Neural cell (in vitro differentiated cells): ENCODE measurements around the gene SH3RF3. TPM values are rescaled to one million over a fixed set of nuclear protein-coding genes. Genes with fewer than 3 reads are reported as not detected.
"Not testable (repeated sequence)": the region's sequence is repeated elsewhere in the genome, so short reads cannot be mapped to it uniquely, and the experiment has no call there.

Experiments used
- H2AFZ ChIP-seq: fragments of 200-600, 300-800 bp; sonication (generic), shearing (Covaris generic); 2 replicates; pipeline ENCODE4 v1.6.0; 2014; ENCODE audit warnings: low read depth, mild to moderate bottlenecking, antibody characterized with exemption, low read length, moderate library complexity
- H3F3A ChIP-seq: fragments of 200-600 bp; shearing (Covaris generic); 2 replicates; pipeline ENCODE4 v1.6.1; 2016; ENCODE audit warnings: mild to moderate bottlenecking, moderate library complexity, mixed read lengths, antibody characterized with exemption, low read length; ENCODE audit not compliant: insufficient read depth, poor library complexity, severe bottlenecking
- H3K27ac ChIP-seq: fragments of 200-600, 300-800 bp; sonication (generic), shearing (Covaris generic); 2 replicates; pipeline ENCODE4 v1.5.1; 2014; ENCODE audit warnings: mild to moderate bottlenecking, low read length, moderate library complexity
- H3K27me3 ChIP-seq: fragments of 300-800, 200-600 bp; sonication (generic), shearing (Covaris generic); 2 replicates; pipeline ENCODE4 v1.6.0; 2014; ENCODE audit warnings: mild to moderate bottlenecking, low read depth, low read length, moderate library complexity; ENCODE audit not compliant: insufficient read depth
- H3K36me3 ChIP-seq: fragments of 300-800, 200-600 bp; sonication (generic), shearing (Covaris generic); 2 replicates; pipeline ENCODE4 v1.5.1; 2014; ENCODE audit warnings: mild to moderate bottlenecking, antibody characterized with exemption, low read length, moderate library complexity; ENCODE audit not compliant: insufficient read depth
- H3K4me2 ChIP-seq: fragments of 300-800, 200-600 bp; sonication (generic), shearing (Covaris generic); 2 replicates; pipeline ENCODE4 v1.6.0; 2014; ENCODE audit warnings: mild to moderate bottlenecking, low read length
- H3K4me3 ChIP-seq: fragments of 300-800, 200-600 bp; sonication (generic), shearing (Covaris generic); 2 replicates; pipeline ENCODE4 v1.5.1; 2014; ENCODE audit warnings: mild to moderate bottlenecking, low read length, moderate library complexity
- H3K79me2 ChIP-seq: fragments of 200-600 bp; shearing (Covaris generic); replicated peaks from 2 replicates; pipeline ENCODE4 v1.6.0; 2014; ENCODE audit warnings: mild to moderate bottlenecking, low read length, moderate library complexity; ENCODE audit not compliant: insufficient read depth
- H3K9ac ChIP-seq: fragments of 300-800, 200-600 bp; sonication (generic), shearing (Covaris generic); 2 replicates; pipeline ENCODE4 v1.6.1; 2016; ENCODE audit warnings: mild to moderate bottlenecking, low read length, mixed read lengths
- H3K9me2 ChIP-seq: fragments of 200-600 bp; shearing (Covaris generic); 2 replicates; pipeline ENCODE4 v1.6.1; 2016; ENCODE audit warnings: mild to moderate bottlenecking, low read length, mixed read lengths; ENCODE audit not compliant: insufficient read depth
- H3K9me3 ChIP-seq: fragments of 200-600, 300-800 bp; sonication (generic), shearing (Covaris generic); 2 replicates; pipeline ENCODE4 v1.6.1; 2016; ENCODE audit warnings: mild to moderate bottlenecking, mixed run types, low read length, moderate library complexity, mixed read lengths
- H4K20me1 ChIP-seq: fragments of 200-600 bp; shearing (Covaris generic); 2 replicates; pipeline ENCODE4 v1.6.1; 2016; ENCODE audit warnings: mild to moderate bottlenecking, mixed run types; ENCODE audit not compliant: insufficient read depth
- EP300 ChIP-seq: fragments of 450-650 bp; conservative IDR thresholded peaks from 2 replicates; pipeline ENCODE4 v1.6.1; 2014; ENCODE audit warnings: antibody characterized with exemption, mild to moderate bottlenecking, moderate library complexity; ENCODE audit not compliant: poor library complexity, severe bottlenecking
- EZH2 ChIP-seq: fragments of 200-600, 300-800 bp; shearing (Covaris generic), sonication (generic); IDR thresholded peaks from 2 replicates; pipeline ENCODE4 v1.6.1; 2014; ENCODE audit warnings: antibody characterized with exemption, low read length, borderline replicate concordance, mild to moderate bottlenecking; ENCODE audit not compliant: insufficient read depth, poor library complexity, severe bottlenecking
- MXI1 ChIP-seq: fragments of 450-650 bp; conservative IDR thresholded peaks from 2 replicates; pipeline ENCODE4 v1.6.1; 2014; ENCODE audit warnings: antibody characterized with exemption, mild to moderate bottlenecking; ENCODE audit not compliant: poor library complexity, severe bottlenecking
- POLR2AphosphoS5 ChIP-seq: IDR thresholded peaks from 2 replicates; pipeline ENCODE4 v1.6.1; 2012
- RAD21 ChIP-seq: fragments of 450-650 bp; conservative IDR thresholded peaks from 2 replicates; pipeline ENCODE4 v1.6.1; 2014; ENCODE audit warnings: antibody characterized with exemption, mild to moderate bottlenecking, moderate library complexity
- REST ChIP-seq: IDR thresholded peaks from 2 replicates; pipeline ENCODE4 v1.6.1; 2012; ENCODE audit warnings: borderline replicate concordance
- SMC3 ChIP-seq: fragments of 450-650 bp; conservative IDR thresholded peaks from 2 replicates; pipeline ENCODE4 v1.6.1; 2014; ENCODE audit warnings: antibody characterized with exemption, mild to moderate bottlenecking, moderate library complexity; ENCODE audit not compliant: poor library complexity
- TAF1 ChIP-seq: IDR thresholded peaks from 2 replicates; pipeline ENCODE4 v1.6.1; 2012; ENCODE audit warnings: low read depth
- polyA plus RNA-seq: library from polyadenylated mRNA; depleted of rRNA; stranded (reverse); fragments of >200 nt; gene quantifications from 2 replicates; pipeline ENCODE4 v1.2.3, GENCODE V29; 2014
- TF ChIP-seq, protein P1 (sequence below): fragments of 450-650 bp; IDR thresholded peaks from 2 replicates; pipeline ENCODE4 v1.5.1; 2014; ENCODE audit warnings: antibody characterized with exemption, mild to moderate bottlenecking, moderate library complexity; ENCODE audit not compliant: poor library complexity, severe bottlenecking

The SH3RF3 gene
- polyA plus RNA-seq, 1 donor from 2014 or later: 0.53 TPM

DNA sequence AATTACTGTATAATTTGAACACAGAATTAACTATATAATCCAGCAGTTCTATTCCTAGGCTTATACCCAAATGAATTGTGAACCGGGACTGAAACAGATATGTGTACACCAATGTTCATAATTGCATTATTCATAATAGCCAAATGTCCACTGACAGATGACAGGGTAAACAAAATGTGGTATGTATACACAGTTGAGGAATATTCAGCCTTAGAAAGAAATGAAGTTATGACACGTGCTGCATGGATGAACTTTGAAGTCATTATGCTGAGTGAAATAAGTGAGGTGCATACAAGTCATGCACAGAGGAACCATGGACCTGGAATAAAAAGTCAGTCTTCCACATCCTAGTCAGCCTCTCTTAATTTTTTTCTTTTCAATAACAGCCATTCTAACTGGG is 91.9 kb downstream of the SH3RF3 start:
- Histone ChIP-seq H3K36me3 (no peaks in the 10 kb centered on the region), H3K27me3 (no peaks in the 10 kb centered on the region), H3K9me2 (no peaks in the 10 kb centered on the region), H2AFZ (no peak overlapping the region), H3K4me3 (no peak overlapping the region), H3K27ac (no peak overlapping the region), H3K4me2 (no peak overlapping the region), H3K9ac (no peak overlapping the region), H4K20me1 (no peaks in the 10 kb centered on the region), H3K79me2 (no peaks in the 10 kb centered on the region), H3K9me3 (no peaks in the 10 kb centered on the region), H3F3A (no peaks in the 10 kb centered on the region)
- TF ChIP-seq EP300 (no peak), TAF1 (no peak), SMC3 (no peak), EZH2 (no peak), REST (no peak), MXI1 (no peak), RAD21 (no peak), POLR2AphosphoS5 (no peak)
- TF ChIP-seq, protein P1, sequence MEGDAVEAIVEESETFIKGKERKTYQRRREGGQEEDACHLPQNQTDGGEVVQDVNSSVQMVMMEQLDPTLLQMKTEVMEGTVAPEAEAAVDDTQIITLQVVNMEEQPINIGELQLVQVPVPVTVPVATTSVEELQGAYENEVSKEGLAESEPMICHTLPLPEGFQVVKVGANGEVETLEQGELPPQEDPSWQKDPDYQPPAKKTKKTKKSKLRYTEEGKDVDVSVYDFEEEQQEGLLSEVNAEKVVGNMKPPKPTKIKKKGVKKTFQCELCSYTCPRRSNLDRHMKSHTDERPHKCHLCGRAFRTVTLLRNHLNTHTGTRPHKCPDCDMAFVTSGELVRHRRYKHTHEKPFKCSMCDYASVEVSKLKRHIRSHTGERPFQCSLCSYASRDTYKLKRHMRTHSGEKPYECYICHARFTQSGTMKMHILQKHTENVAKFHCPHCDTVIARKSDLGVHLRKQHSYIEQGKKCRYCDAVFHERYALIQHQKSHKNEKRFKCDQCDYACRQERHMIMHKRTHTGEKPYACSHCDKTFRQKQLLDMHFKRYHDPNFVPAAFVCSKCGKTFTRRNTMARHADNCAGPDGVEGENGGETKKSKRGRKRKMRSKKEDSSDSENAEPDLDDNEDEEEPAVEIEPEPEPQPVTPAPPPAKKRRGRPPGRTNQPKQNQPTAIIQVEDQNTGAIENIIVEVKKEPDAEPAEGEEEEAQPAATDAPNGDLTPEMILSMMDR: no peak

GRCh38 chr2:109221316-109221715 is 92.3 kb downstream of the SH3RF3 start:
- H4K20me1 ChIP-seq, H3K4me3 ChIP-seq, H3K9ac ChIP-seq: not testable (repeated sequence)

DNA sequence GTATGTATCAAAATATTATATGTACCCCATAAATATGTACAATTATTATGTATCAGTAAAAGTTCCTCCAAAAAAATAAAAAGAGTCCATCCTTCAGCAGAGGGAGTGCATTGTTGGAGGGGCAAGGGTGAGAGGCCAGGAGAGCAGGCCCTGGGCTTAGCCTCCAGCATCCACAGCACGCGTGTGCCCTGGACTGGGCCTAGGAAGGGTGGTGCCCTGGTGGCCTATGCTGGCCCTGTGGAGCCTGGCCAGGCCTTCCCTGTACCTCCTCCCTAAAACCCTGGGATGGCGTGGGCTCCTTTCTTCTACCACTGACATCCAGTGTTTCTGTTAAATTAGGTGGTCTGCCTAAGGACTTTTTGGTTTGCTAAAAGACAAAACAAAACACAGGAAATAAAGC is 93.4 kb downstream of the SH3RF3 start:
- no peak for TF ChIP-seq POLR2AphosphoS5
- TF ChIP-seq EP300: no peak
- TF ChIP-seq, protein P1: no peak
- TF ChIP-seq MXI1: no peak
- TF ChIP-seq TAF1: no peak
- TF ChIP-seq RAD21: no peak
- no peak for TF ChIP-seq SMC3
- no peak for TF ChIP-seq EZH2
- TF ChIP-seq REST: no peak
- Histone ChIP-seq H3K9me3 (no peaks in the 10 kb centered on the region), H3F3A (no peaks in the 10 kb centered on the region), H3K79me2 (no peaks in the 10 kb centered on the region), H3K27ac (no peak overlapping the region), H3K4me3 (no peak overlapping the region), H3K27me3 (no peaks in the 10 kb centered on the region), H3K36me3 (no peaks in the 10 kb centered on the region), H3K9me2 (no peaks in the 10 kb centered on the region), H2AFZ (no peak overlapping the region), H3K4me2 (no peak overlapping the region), H3K9ac (no peak overlapping the region), H4K20me1 (no peaks in the 10 kb centered on the region)

More at GRCh38 chr2:109221316-109221715, 92.3 kb downstream of the SH3RF3 start:
- H3K27ac ChIP-seq, H3K4me2 ChIP-seq, H3F3A ChIP-seq, H2AFZ ChIP-seq, H3K9me3 ChIP-seq, H3K79me2 ChIP-seq, H3K36me3 ChIP-seq, H3K9me2 ChIP-seq, H3K27me3 ChIP-seq: not testable (repeated sequence)
